Measurements from ENCODE around the gene COL6A1.
"Not testable (repeated sequence)": the region's sequence is repeated elsewhere in the genome, so short reads cannot be mapped to it uniquely, and the experiment has no call there.

The COL6A1 gene

GRCh38 chr21:45966791-45967394 lies 14.7 kb upstream of the COL6A1 start:
- no peak for DNase-seq

GRCh38 chr21:45969921-45970673 lies 11.5 kb upstream of the COL6A1 start:
- DNase-seq: no peak

GRCh38 chr21:45970674-45971615 lies 10.6 kb upstream of the COL6A1 start:
- DNase-seq: peak; percentile 66

- DNase-seq: no peak
Observed at GRCh38 chr21:45971616-45972352, 9.8 kb upstream of the COL6A1 start.

GRCh38 chr21:45972353-45972715 lies 9.2 kb upstream of the COL6A1 start:
- DNase-seq: no peak

GRCh38 chr21:45972716-45973474 lies 8.7 kb upstream of the COL6A1 start:
- no peak for DNase-seq

- peak; percentile 82 for DNase-seq
Observed at GRCh38 chr21:45973475-45974072, 8.0 kb upstream of the COL6A1 start.

GRCh38 chr21:45974073-45975019 lies 7.2 kb upstream of the COL6A1 start:
- DNase-seq: peak; percentile 39

- no peak for DNase-seq
Observed at GRCh38 chr21:45975020-45975666, 6.4 kb upstream of the COL6A1 start.

- not testable (repeated sequence) for DNase-seq
Observed at GRCh38 chr21:45975667-45976409, 5.7 kb upstream of the COL6A1 start.

GRCh38 chr21:45976701-45977311 lies 4.8 kb upstream of the COL6A1 start:
- DNase-seq: no peak

- DNase-seq: no peak
Observed at GRCh38 chr21:45977396-45977795, 4.2 kb upstream of the COL6A1 start.

GRCh38 chr21:45979141-45979631 lies 2.4 kb upstream of the COL6A1 start:
- DNase-seq: no peak

GRCh38 chr21:45979651-45980050 lies 1.9 kb upstream of the COL6A1 start:
- DNase-seq: no peak

- DNase-seq: no peak
Observed at GRCh38 chr21:45980271-45980670, 1.3 kb upstream of the COL6A1 start.

GRCh38 chr21:45980697-45981096 lies 873 bp upstream of the COL6A1 start:
- DNase-seq: no peak

- no peak for DNase-seq
Observed at GRCh38 chr21:45982092-45982757, 655 bp downstream of the COL6A1 start.

All from activated CD4-positive, alpha-beta T cell treated with anti-CD3 and anti-CD28 coated beads for 48 hours (primary cell).